Keratinocyte (primary cell): ENCODE measurements around the gene PLEKHA6. TPM values are rescaled to one million over a fixed set of nuclear protein-coding genes. Genes with fewer than 3 reads are reported as not detected.

Source experiments
- DNase-seq: peaks from one replicate; pipeline ENCODE4 v3.0.0-alpha.2; 2011; ENCODE audit warnings: low read depth, missing footprints, low spot score
- FAIRE-seq: peaks from 2 replicates; lab custom pipeline; 2011; peaks lifted over from hg19 to GRCh38; lab: Jason Lieb, UNC
- H2AFZ ChIP-seq: 2 replicates; pipeline ENCODE4 v1.6.0; 2012; ENCODE audit warnings: low read length, control low read depth, inconsistent platforms; ENCODE audit not compliant: control insufficient read depth
- H3K27ac ChIP-seq: 2 replicates; pipeline ENCODE4 v1.5.1; 2011; ENCODE audit warnings: low read length; ENCODE audit not compliant: control insufficient read depth, insufficient read depth
- H3K27me3 ChIP-seq: 3 replicates; pipeline ENCODE4 v1.6.0; 2011; ENCODE audit warnings: low read length; ENCODE audit not compliant: control insufficient read depth, insufficient read depth; ENCODE audit errors: extremely low read depth
- H3K36me3 ChIP-seq, 2 experiments: 2 replicates in 1 of 2; 3 replicates in 1 of 2; pipeline ENCODE4 v1.5.1; 2011; ENCODE audit warnings: low read length in 2 of 2, mild to moderate bottlenecking in 1 of 2; ENCODE audit not compliant: control insufficient read depth in 2 of 2, insufficient read depth in 2 of 2; ENCODE audit errors: extremely low read depth in 1 of 2
- H3K4me1 ChIP-seq: 3 replicates; pipeline ENCODE4 v1.5.1; 2011; ENCODE audit warnings: low read length; ENCODE audit not compliant: control insufficient read depth, insufficient read depth; ENCODE audit errors: extremely low read depth
- H3K4me2 ChIP-seq: 3 replicates; pipeline ENCODE4 v1.6.0; 2011; ENCODE audit warnings: low read depth, low read length; ENCODE audit not compliant: control insufficient read depth, insufficient read depth; ENCODE audit errors: extremely low read depth
- H3K4me3 ChIP-seq, 3 experiments: fragments of 200-600 bp in 1 of 3; sonication (generic) in 1 of 3; 2 replicates in 2 of 3; 3 replicates in 1 of 3; pipeline ENCODE4 v1.5.1; 2011 to 2016; ENCODE audit warnings: low read length in 3 of 3, mild to moderate bottlenecking in 3 of 3, control low read depth in 2 of 3, inconsistent platforms in 1 of 3, low read depth in 1 of 3, mixed read lengths in 1 of 3, mixed run types in 1 of 3, moderate library complexity in 1 of 3; ENCODE audit not compliant: control insufficient read depth in 2 of 3, insufficient read depth in 2 of 3; ENCODE audit errors: extremely low read depth in 1 of 3
- H3K79me2 ChIP-seq: 2 replicates; pipeline ENCODE4 v1.6.0; 2012; ENCODE audit warnings: low read length; ENCODE audit not compliant: control insufficient read depth, insufficient read depth
- H3K9ac ChIP-seq: 3 replicates; pipeline ENCODE4 v1.6.0; 2011; ENCODE audit warnings: low read length; ENCODE audit not compliant: control insufficient read depth, insufficient read depth; ENCODE audit errors: extremely low read depth
- H3K9me1 ChIP-seq: 3 replicates; pipeline ENCODE4 v1.6.0; 2011; ENCODE audit warnings: low read length; ENCODE audit not compliant: control insufficient read depth, insufficient read depth; ENCODE audit errors: extremely low read depth
- H3K9me3 ChIP-seq: 2 replicates; pipeline ENCODE4 v1.5.1; 2012; ENCODE audit warnings: low read depth, low read length; ENCODE audit not compliant: control insufficient read depth
- H4K20me1 ChIP-seq: 3 replicates; pipeline ENCODE4 v1.6.0; 2011; ENCODE audit warnings: low read length; ENCODE audit not compliant: control insufficient read depth, insufficient read depth; ENCODE audit errors: extremely low read depth
- EZH2 ChIP-seq: IDR thresholded peaks from one replicate; pipeline ENCODE4 v1.6.1; 2012; ENCODE audit warnings: inconsistent platforms, mild to moderate bottlenecking, low read length, moderate library complexity
- dilution Hi-C: fragments of 300-500 bp; cut with MboI; formaldehyde crosslinking; loops from one replicate; pipeline ENCODE4 v1.7.0; 2020; ENCODE audit warnings: low sequenced_read_pairs; ENCODE audit not compliant: extremely low pct_ligation_motif_present
- polyA plus RNA-seq, 5 experiments: library from polyadenylated mRNA; depleted of rRNA in 3 of 5; stranded (reverse) in 3 of 5; stranded (forward) in 1 of 5; unstranded in 1 of 5; fragments of >200 nt; gene quantifications; 1 replicate in 1 of 5; 2 replicates in 3 of 5; 3 replicates in 1 of 5; pipeline versions ENCODE4 v1.2.1 to v1.2.3, GENCODE V29; 2011 to 2012; ENCODE audit warnings: missing spikeins in 2 of 5, low read depth in 1 of 5, low replicate concordance in 1 of 5
- TF ChIP-seq, protein P1 (sequence below), 3 experiments: IDR thresholded peaks in 1 of 3; conservative IDR thresholded peaks in 1 of 3; optimal IDR thresholded peaks in 1 of 3; 2 replicates in 2 of 3; 3 replicates in 1 of 3; pipeline versions ENCODE3 to v1.5.1; 2011; ENCODE audit warnings: low read length in 3 of 3, mild to moderate bottlenecking in 3 of 3, moderate library complexity in 2 of 3, control low read depth in 1 of 3, inconsistent platforms in 1 of 3; ENCODE audit not compliant: insufficient read depth in 2 of 3; ENCODE audit errors: extremely low read depth in 1 of 3

The PLEKHA6 gene
- polyA plus RNA-seq, 1 donor (not counting 4 experiments of a cell fraction or from before 2014, with no cell fraction given) = 1.5 TPM

DNA sequence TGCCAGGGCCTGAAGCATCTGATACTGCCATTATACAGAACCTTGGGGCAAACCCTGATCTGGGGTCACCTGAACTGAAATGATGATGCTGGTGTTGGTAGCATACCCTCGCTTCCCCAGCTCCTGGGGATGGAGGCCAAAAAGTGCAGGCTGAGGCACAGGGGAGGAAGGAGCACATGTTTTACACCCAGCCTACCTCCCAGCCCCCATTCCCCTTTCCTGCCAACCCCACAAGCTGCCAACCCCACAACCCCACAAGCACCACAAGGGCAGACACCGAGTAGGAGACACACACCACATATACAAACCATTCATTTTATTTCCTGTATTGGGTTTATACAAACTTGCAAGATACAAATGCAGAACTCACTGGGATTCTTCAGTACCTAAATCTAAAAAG is 141.2 kb downstream of the PLEKHA6 start:
- H2AFZ ChIP-seq = no peak overlapping the region
- no peak overlapping the region for H3K4me3 ChIP-seq
- peaks cover 10% of the 10 kb centered on the region for H3K4me1 ChIP-seq
- H3K27ac ChIP-seq = no peak overlapping the region
- no peaks in the 10 kb centered on the region for H3K27me3 ChIP-seq
- H3K9me1 ChIP-seq = no peaks in the 10 kb centered on the region
- H4K20me1 ChIP-seq = no peaks in the 10 kb centered on the region
- H3K9ac ChIP-seq = no peak overlapping the region
- TF ChIP-seq, protein P1, sequence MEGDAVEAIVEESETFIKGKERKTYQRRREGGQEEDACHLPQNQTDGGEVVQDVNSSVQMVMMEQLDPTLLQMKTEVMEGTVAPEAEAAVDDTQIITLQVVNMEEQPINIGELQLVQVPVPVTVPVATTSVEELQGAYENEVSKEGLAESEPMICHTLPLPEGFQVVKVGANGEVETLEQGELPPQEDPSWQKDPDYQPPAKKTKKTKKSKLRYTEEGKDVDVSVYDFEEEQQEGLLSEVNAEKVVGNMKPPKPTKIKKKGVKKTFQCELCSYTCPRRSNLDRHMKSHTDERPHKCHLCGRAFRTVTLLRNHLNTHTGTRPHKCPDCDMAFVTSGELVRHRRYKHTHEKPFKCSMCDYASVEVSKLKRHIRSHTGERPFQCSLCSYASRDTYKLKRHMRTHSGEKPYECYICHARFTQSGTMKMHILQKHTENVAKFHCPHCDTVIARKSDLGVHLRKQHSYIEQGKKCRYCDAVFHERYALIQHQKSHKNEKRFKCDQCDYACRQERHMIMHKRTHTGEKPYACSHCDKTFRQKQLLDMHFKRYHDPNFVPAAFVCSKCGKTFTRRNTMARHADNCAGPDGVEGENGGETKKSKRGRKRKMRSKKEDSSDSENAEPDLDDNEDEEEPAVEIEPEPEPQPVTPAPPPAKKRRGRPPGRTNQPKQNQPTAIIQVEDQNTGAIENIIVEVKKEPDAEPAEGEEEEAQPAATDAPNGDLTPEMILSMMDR (optimal IDR thresholded peaks at IDR 0.05 in 1 of 3, IDR thresholded peaks at IDR 0.05 in 1 of 3, conservative IDR thresholded peaks at IDR 0.05 in 1 of 3; ENCODE audit: extremely low read depth in 1 of 3, insufficient read depth in 2 of 3, low read length in 3 of 3) = no peak
- TF ChIP-seq EZH2 = no peak
- H3K36me3 ChIP-seq = peaks cover 0 to 3% of the 10 kb centered on the region in 2 experiments
- DNase-seq = no peak
- no peak overlapping the region for H3K4me2 ChIP-seq
- H3K9me3 ChIP-seq = no peaks in the 10 kb centered on the region
- no peaks in the 10 kb centered on the region for H3K79me2 ChIP-seq
- no peak for FAIRE-seq
- dilution Hi-C loops = no loop called here

DNA sequence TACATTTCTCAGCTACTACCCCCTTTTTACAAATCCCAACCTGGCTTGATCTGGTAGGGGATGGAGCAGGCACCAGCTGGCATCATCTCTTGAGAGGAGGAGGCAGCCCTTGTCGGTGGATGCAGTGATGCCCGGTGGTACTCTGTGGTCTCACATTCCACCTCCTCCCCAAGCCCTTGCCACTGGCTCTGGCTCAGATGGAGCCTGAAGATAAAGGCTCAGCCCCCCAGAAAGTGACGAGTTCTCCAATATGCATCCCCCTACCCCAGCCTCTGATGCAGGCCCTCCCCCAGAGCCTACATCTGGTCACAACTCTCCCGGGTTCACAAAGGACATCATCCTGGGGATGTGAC is 142.1 kb downstream of the PLEKHA6 start:
- H3K36me3 ChIP-seq = peaks cover 0 to 3% of the 10 kb centered on the region in 2 experiments
- no peaks in the 10 kb centered on the region for H4K20me1 ChIP-seq
- no peak for DNase-seq
- TF ChIP-seq EZH2 = no peak
- TF ChIP-seq, protein P1 (optimal IDR thresholded peaks at IDR 0.05 in 1 of 3, IDR thresholded peaks at IDR 0.05 in 1 of 3, conservative IDR thresholded peaks at IDR 0.05 in 1 of 3; ENCODE audit: extremely low read depth in 1 of 3, insufficient read depth in 2 of 3, low read length in 3 of 3) = no peak
- peaks cover 10% of the 10 kb centered on the region for H3K4me1 ChIP-seq
- no peaks in the 10 kb centered on the region for H3K27me3 ChIP-seq
- no peak for FAIRE-seq
- H3K4me3 ChIP-seq = no peak overlapping the region
- H3K4me2 ChIP-seq = no peak overlapping the region
- H3K9ac ChIP-seq = no peak overlapping the region
- dilution Hi-C loops = no loop called here
- H3K9me1 ChIP-seq = no peaks in the 10 kb centered on the region
- no peaks in the 10 kb centered on the region for H3K79me2 ChIP-seq
- H2AFZ ChIP-seq = no peak overlapping the region
- H3K27ac ChIP-seq = no peak overlapping the region
- H3K9me3 ChIP-seq = no peaks in the 10 kb centered on the region
